OCI-LY7 (cell line): ENCODE results near the gene SERPINB10. TPM values are rescaled to one million over a fixed set of nuclear protein-coding genes. Genes with fewer than 3 reads are reported as not detected.

ENCODE experiments used
- BruUV-seq: library from RNA; stranded (reverse); fragments of 400-500 nt; replicated peaks from 2 replicates; lab custom pipeline; 2021; lab: Mats Ljungman, UMichigan
- CTCF ChIA-PET: fragments of 300-600 bp; sonication (Branson Sonifier 250); formaldehyde crosslinking; loops from one replicate; lab custom pipeline; 2022; ENCODE audit warnings: antibody characterized with exemption; ENCODE audit not compliant: unreplicated experiment; lab: Charles Lee
- POLR2A ChIA-PET: fragments of 300-600 bp; sonication (Branson Sonifier 250); formaldehyde crosslinking; loops from one replicate; lab custom pipeline; 2022; ENCODE audit warnings: antibody characterized with exemption; lab: Charles Lee
- DNase-seq: peaks from one replicate; pipeline ENCODE4 v3.0.0-alpha.2; 2015; ENCODE audit warnings: low spot score
- H2AFZ ChIP-seq: fragments of 200-600 bp; sonication (generic), shearing (Covaris generic); 2 replicates; pipeline ENCODE4 v1.6.1; 2014; ENCODE audit warnings: mild to moderate bottlenecking, antibody characterized with exemption, low read length, moderate library complexity
- H3K27ac ChIP-seq: fragments of 200-600 bp; sonication (generic); 2 replicates; pipeline ENCODE4 v1.5.1; 2014; ENCODE audit warnings: mixed run types, low read depth, mild to moderate bottlenecking, moderate library complexity, low read length, inconsistent platforms; ENCODE audit not compliant: poor library complexity, severe bottlenecking
- H3K36me3 ChIP-seq: fragments of 200-600 bp; sonication (generic); 2 replicates; pipeline ENCODE4 v1.6.1; 2014; ENCODE audit warnings: mild to moderate bottlenecking, antibody characterized with exemption, low read length, moderate library complexity, mixed read lengths; ENCODE audit not compliant: insufficient read depth
- H3K4me1 ChIP-seq: fragments of 200-600 bp; sonication (generic); 2 replicates; pipeline ENCODE4 v1.5.1; 2014; ENCODE audit warnings: mild to moderate bottlenecking, low read length; ENCODE audit not compliant: insufficient read depth, poor library complexity, severe bottlenecking
- H3K4me2 ChIP-seq: fragments of 200-600 bp; sonication (generic); 2 replicates; pipeline ENCODE4 v1.6.1; 2014; ENCODE audit warnings: mild to moderate bottlenecking, low read length
- H3K4me3 ChIP-seq: fragments of 200-600 bp; sonication (generic); 2 replicates; pipeline ENCODE4 v1.5.1; 2014; ENCODE audit warnings: mild to moderate bottlenecking, low read depth, low read length; ENCODE audit not compliant: poor library complexity, severe bottlenecking
- H3K79me2 ChIP-seq: fragments of 200-600 bp; sonication (generic); 2 replicates; pipeline ENCODE4 v1.6.1; 2016; ENCODE audit warnings: low read depth, mild to moderate bottlenecking, low read length, moderate library complexity, mixed read lengths; ENCODE audit not compliant: insufficient read depth
- H3K9me2 ChIP-seq: fragments of 200-600 bp; sonication (generic); 2 replicates; pipeline ENCODE4 v1.6.1; 2016; ENCODE audit warnings: mild to moderate bottlenecking, low read length, mixed read lengths; ENCODE audit not compliant: insufficient read depth
- H3K9me3 ChIP-seq: fragments of 200-600 bp; sonication (generic); 2 replicates; pipeline ENCODE4 v1.6.1; 2014; ENCODE audit warnings: mild to moderate bottlenecking, mixed run types, low read length, mixed read lengths
- H4K20me1 ChIP-seq: fragments of 200-600 bp; sonication (generic); 2 replicates; pipeline ENCODE4 v1.6.1; 2014; ENCODE audit warnings: mild to moderate bottlenecking, antibody characterized with exemption, low read length, moderate library complexity, mixed read lengths; ENCODE audit not compliant: insufficient read depth
- CTCF ChIP-seq: fragments of 200-600 bp; sonication (generic); conservative IDR thresholded peaks from 2 replicates; pipeline ENCODE4 v1.5.1; 2014; ENCODE audit warnings: mild to moderate bottlenecking, antibody characterized with exemption, low read length, moderate library complexity, mixed read lengths
- EZH2phosphoT487 ChIP-seq: fragments of 200-600 bp; sonication (generic); IDR thresholded peaks from 2 replicates; pipeline ENCODE4 v1.6.1; 2018; ENCODE audit warnings: low read depth, borderline replicate concordance, mild to moderate bottlenecking, mixed run types, antibody characterized with exemption, low read length, moderate library complexity, mixed read lengths
- intact Hi-C: fragments of 100-400 bp; cut with micrococcal nuclease; formaldehyde crosslinking; loops from one replicate; pipeline ENCODE4 v1.10.0; 2022; ENCODE audit not compliant: unreplicated experiment
- total RNA-seq, 2 experiments: library from RNA; depleted of rRNA in 1 of 2; stranded (reverse); fragments of >200 nt in 1 of 2; shearing (Covaris generic) in 1 of 2; gene quantifications; 2 replicates each; pipeline ENCODE4 v1.2.3, GENCODE V29; 2014 to 2022

The SERPINB10 gene
- total RNA-seq, 2 experiments from 2014 or later, result not detected

GRCh38 chr18:63871836-63872235, 35.9 kb upstream of the SERPINB10 start:
- no peaks in the 10 kb centered on the region for H3K79me2 ChIP-seq
- BruUV-seq, result no TSS peak
- no peak overlapping the region for H3K4me3 ChIP-seq
- no peaks in the 10 kb centered on the region for H4K20me1 ChIP-seq
- no peak for DNase-seq
- ChIA-PET CTCF (no interaction called here), POLR2A (interaction anchor here (1.1 kb wide), 2 partner anchors 13 to 116 kb away, joined by 4 read pairs; no protein-coding TSS in a partner anchor)
- H3K36me3 ChIP-seq, result no peaks in the 10 kb centered on the region
- no peak overlapping the region for H3K4me2 ChIP-seq
- H3K4me1 ChIP-seq, result no peaks in the 10 kb centered on the region
- H3K9me2 ChIP-seq, result no peaks in the 10 kb centered on the region
- H3K9me3 ChIP-seq, result no peaks in the 10 kb centered on the region
- H3K27ac ChIP-seq, result no peak overlapping the region
- intact Hi-C loops, result no loop called here
- TF ChIP-seq EZH2phosphoT487, result no peak
- no peak for TF ChIP-seq CTCF
- H2AFZ ChIP-seq, result no peak overlapping the region

- ChIA-PET POLR2A (interaction anchor here (1.1 kb wide), 1 partner anchor 12 kb away, joined by 4 read pairs; no protein-coding TSS in a partner anchor), CTCF (no interaction called here)
- intact Hi-C loops, result no loop called here
- no peaks in the 10 kb centered on the region for H3K4me1 ChIP-seq
- no peak overlapping the region for H3K27ac ChIP-seq
- no peaks in the 10 kb centered on the region for H3K36me3 ChIP-seq
- H3K4me3 ChIP-seq, result no peak overlapping the region
- H3K4me2 ChIP-seq, result no peak overlapping the region
- TF ChIP-seq EZH2phosphoT487 (no peak), CTCF (no peak)
- H2AFZ ChIP-seq, result no peak overlapping the region
- H3K79me2 ChIP-seq, result no peaks in the 10 kb centered on the region
- H3K9me3 ChIP-seq, result no peaks in the 10 kb centered on the region
- no TSS peak for BruUV-seq
- no peak for DNase-seq
- no peaks in the 10 kb centered on the region for H3K9me2 ChIP-seq
- H4K20me1 ChIP-seq, result no peaks in the 10 kb centered on the region
Observed at GRCh38 chr18:63872586-63872985, 35.2 kb upstream of the SERPINB10 start.

- Histone ChIP-seq H2AFZ (no peak overlapping the region), H3K4me2 (no peak overlapping the region), H4K20me1 (no peaks in the 10 kb centered on the region), H3K27ac (no peak overlapping the region), H3K9me2 (no peaks in the 10 kb centered on the region), H3K36me3 (no peaks in the 10 kb centered on the region), H3K9me3 (no peaks in the 10 kb centered on the region), H3K4me1 (no peaks in the 10 kb centered on the region), H3K79me2 (no peaks in the 10 kb centered on the region), H3K4me3 (no peak overlapping the region)
- CTCF ChIA-PET, result no interaction called here
- POLR2A ChIA-PET, result no interaction called here
- BruUV-seq, result no TSS peak
- TF ChIP-seq EZH2phosphoT487, result no peak
- no peak for TF ChIP-seq CTCF
- DNase-seq, result no peak
- intact Hi-C loops, result no loop called here
Observed at GRCh38 chr18:63878343-63878742, 29.4 kb upstream of the SERPINB10 start.
